ENCODE results near the gene RPS15. TPM values are rescaled to one million over a fixed set of nuclear protein-coding genes. Genes with fewer than 3 reads are reported as not detected.

RPS15 gene
- total and polyA plus RNA-seq, 10 of the 15 experiments (the other 5 are each of a cell fraction or from before 2014, with no cell fraction given) = 559 to 3,158 (median 1,413) TPM

DNA sequence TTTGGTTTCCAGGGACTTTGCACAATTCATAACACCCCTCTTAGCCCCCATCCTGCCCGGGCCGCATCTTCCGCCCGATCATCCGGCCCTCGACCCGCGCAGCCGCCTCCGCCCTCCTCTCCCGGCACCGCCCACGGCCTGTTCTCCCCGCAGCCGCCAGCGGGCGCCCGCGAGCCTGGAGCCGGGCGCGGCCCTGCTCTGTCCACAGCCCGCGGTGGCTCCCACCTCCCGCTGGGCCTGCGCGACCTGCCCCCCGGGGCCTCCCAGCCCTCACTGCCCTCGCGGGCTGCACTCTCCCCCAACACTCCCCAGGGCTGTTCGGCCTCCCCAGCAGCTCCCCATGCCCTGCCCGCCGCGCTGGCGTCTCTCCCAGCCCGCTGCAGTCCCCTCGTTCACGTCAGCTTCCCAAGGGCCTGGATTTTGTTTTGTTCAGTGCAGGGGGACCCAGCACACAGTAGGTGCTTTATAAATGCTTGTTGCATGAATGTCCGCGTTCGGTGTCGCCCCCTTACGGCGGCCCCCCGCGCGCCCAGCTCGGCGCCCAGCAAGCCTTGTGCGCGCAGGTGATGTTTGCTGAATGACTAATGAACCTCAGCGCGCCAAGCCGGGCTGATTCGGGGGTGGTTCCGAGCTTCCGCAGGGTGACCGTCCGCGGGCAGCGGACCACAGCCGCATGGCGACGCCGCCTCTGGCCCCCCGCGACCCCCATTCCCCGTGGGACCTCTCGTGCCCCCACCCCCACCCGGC is 7.2 kb downstream of the RPS15 start (continued):
- TF ChIP-seq, protein P1, sequence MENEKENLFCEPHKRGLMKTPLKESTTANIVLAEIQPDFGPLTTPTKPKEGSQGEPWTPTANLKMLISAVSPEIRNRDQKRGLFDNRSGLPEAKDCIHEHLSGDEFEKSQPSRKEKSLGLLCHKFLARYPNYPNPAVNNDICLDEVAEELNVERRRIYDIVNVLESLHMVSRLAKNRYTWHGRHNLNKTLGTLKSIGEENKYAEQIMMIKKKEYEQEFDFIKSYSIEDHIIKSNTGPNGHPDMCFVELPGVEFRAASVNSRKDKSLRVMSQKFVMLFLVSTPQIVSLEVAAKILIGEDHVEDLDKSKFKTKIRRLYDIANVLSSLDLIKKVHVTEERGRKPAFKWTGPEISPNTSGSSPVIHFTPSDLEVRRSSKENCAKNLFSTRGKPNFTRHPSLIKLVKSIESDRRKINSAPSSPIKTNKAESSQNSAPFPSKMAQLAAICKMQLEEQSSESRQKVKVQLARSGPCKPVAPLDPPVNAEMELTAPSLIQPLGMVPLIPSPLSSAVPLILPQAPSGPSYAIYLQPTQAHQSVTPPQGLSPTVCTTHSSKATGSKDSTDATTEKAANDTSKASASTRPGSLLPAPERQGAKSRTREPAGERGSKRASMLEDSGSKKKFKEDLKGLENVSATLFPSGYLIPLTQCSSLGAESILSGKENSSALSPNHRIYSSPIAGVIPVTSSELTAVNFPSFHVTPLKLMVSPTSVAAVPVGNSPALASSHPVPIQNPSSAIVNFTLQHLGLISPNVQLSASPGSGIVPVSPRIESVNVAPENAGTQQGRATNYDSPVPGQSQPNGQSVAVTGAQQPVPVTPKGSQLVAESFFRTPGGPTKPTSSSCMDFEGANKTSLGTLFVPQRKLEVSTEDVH (IDR thresholded peaks at IDR 0.05; ENCODE audit: low read depth, partially characterized antibody) = no peak
- TF ChIP-seq IRF4 (IDR thresholded peaks at IDR 0.05; ENCODE audit: low read depth, low read length) = no peak
- no peak for TF ChIP-seq NFIC (IDR thresholded peaks at IDR 0.05; ENCODE audit: low read depth, low read length)
- TF ChIP-seq DPF2 (IDR thresholded peaks at IDR 0.05) = peak; percentile 77; the same call in 1 of the 2 replicates
- TF ChIP-seq, protein P2, sequence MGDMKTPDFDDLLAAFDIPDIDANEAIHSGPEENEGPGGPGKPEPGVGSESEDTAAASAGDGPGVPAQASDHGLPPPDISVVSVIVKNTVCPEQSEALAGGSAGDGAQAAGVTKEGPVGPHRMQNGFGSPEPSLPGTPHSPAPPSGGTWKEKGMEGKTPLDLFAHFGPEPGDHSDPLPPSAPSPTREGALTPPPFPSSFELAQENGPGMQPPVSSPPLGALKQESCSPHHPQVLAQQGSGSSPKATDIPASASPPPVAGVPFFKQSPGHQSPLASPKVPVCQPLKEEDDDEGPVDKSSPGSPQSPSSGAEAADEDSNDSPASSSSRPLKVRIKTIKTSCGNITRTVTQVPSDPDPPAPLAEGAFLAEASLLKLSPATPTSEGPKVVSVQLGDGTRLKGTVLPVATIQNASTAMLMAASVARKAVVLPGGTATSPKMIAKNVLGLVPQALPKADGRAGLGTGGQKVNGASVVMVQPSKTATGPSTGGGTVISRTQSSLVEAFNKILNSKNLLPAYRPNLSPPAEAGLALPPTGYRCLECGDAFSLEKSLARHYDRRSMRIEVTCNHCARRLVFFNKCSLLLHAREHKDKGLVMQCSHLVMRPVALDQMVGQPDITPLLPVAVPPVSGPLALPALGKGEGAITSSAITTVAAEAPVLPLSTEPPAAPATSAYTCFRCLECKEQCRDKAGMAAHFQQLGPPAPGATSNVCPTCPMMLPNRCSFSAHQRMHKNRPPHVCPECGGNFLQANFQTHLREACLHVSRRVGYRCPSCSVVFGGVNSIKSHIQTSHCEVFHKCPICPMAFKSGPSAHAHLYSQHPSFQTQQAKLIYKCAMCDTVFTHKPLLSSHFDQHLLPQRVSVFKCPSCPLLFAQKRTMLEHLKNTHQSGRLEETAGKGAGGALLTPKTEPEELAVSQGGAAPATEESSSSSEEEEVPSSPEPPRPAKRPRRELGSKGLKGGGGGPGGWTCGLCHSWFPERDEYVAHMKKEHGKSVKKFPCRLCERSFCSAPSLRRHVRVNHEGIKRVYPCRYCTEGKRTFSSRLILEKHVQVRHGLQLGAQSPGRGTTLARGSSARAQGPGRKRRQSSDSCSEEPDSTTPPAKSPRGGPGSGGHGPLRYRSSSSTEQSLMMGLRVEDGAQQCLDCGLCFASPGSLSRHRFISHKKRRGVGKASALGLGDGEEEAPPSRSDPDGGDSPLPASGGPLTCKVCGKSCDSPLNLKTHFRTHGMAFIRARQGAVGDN (IDR thresholded peaks at IDR 0.05) = 0 out of 2 replicates have a peak, but pooled peaks have one; percentile 20
- TF ChIP-seq SMARCA5 (IDR thresholded peaks at IDR 0.05) = peak; percentile 97
- TF ChIP-seq RAD21 (IDR thresholded peaks at IDR 0.05; ENCODE audit: insufficient read depth, low read depth, low read length) = peak; percentile 55
- no peak for TF ChIP-seq HDAC6 (IDR thresholded peaks at IDR 0.05; ENCODE audit: unreplicated experiment)
- TF ChIP-seq NBN (IDR thresholded peaks at IDR 0.05) = no peak; the same call in 1 of the 2 replicates
- TF ChIP-seq BACH1 (IDR thresholded peaks at IDR 0.05; ENCODE audit: borderline replicate concordance) = peak; percentile 72; the same call in 1 of the 2 replicates
- no peak for TF ChIP-seq PML (IDR thresholded peaks at IDR 0.05; ENCODE audit: low read length)
- no peak for TF ChIP-seq ATF7 (IDR thresholded peaks at IDR 0.05; ENCODE audit: low read depth)
- peak; percentile 68 for TF ChIP-seq RELA (IDR thresholded peaks at IDR 0.05; ENCODE audit: borderline replicate concordance, partially characterized antibody)
- peak; percentile 43; the same call in 1 of the 2 replicates for TF ChIP-seq SMC3 (IDR thresholded peaks at IDR 0.05; ENCODE audit: borderline replicate concordance, low read length)
- no peak for TF ChIP-seq RAD51 (IDR thresholded peaks at IDR 0.05)
- peak; percentile 42 to 49; a peak in 2 of 4 replicates for TF ChIP-seq BHLHE40 (IDR thresholded peaks at IDR 0.05; ENCODE audit: borderline replicate concordance in 1 of 2, low read depth in 2 of 2, low read length in 1 of 2)
- no peak for TF ChIP-seq POLR2AphosphoS5 (IDR thresholded peaks at IDR 0.05; ENCODE audit: low read length)
- TF ChIP-seq, protein P3, sequence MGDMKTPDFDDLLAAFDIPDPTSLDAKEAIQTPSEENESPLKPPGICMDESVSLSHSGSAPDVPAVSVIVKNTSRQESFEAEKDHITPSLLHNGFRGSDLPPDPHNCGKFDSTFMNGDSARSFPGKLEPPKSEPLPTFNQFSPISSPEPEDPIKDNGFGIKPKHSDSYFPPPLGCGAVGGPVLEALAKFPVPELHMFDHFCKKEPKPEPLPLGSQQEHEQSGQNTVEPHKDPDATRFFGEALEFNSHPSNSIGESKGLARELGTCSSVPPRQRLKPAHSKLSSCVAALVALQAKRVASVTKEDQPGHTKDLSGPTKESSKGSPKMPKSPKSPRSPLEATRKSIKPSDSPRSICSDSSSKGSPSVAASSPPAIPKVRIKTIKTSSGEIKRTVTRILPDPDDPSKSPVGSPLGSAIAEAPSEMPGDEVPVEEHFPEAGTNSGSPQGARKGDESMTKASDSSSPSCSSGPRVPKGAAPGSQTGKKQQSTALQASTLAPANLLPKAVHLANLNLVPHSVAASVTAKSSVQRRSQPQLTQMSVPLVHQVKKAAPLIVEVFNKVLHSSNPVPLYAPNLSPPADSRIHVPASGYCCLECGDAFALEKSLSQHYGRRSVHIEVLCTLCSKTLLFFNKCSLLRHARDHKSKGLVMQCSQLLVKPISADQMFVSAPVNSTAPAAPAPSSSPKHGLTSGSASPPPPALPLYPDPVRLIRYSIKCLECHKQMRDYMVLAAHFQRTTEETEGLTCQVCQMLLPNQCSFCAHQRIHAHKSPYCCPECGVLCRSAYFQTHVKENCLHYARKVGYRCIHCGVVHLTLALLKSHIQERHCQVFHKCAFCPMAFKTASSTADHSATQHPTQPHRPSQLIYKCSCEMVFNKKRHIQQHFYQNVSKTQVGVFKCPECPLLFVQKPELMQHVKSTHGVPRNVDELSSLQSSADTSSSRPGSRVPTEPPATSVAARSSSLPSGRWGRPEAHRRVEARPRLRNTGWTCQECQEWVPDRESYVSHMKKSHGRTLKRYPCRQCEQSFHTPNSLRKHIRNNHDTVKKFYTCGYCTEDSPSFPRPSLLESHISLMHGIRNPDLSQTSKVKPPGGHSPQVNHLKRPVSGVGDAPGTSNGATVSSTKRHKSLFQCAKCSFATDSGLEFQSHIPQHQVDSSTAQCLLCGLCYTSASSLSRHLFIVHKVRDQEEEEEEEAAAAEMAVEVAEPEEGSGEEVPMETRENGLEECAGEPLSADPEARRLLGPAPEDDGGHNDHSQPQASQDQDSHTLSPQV (IDR thresholded peaks at IDR 0.05) = peak; percentile 65; the same call in 1 of the 2 replicates
- peak; percentile 58; the same call in 1 of the 2 replicates for TF ChIP-seq RUNX3 (IDR thresholded peaks at IDR 0.05; ENCODE audit: low read length)
- peak; percentile 38 for TF ChIP-seq SP1 (IDR thresholded peaks at IDR 0.05; ENCODE audit: low read depth, low read length)
